Fibroblast of skin of right quadriceps (primary cell): Measurements from ENCODE around the gene KCNAB1.
"Not testable (repeated sequence)": the region's sequence is repeated elsewhere in the genome, so short reads cannot be mapped to it uniquely, and the experiment has no call there.

Experiments used
- DNase-seq: peaks from one replicate; pipeline ENCODE4 v3.0.0-alpha.2; 2013

The KCNAB1 gene

GRCh38 chr3:156226676-156227420 lies 106.5 kb downstream of the KCNAB1 start:
- no peak for DNase-seq

- DNase-seq = no peak
Observed at GRCh38 chr3:156227704-156228103, 107.3 kb downstream of the KCNAB1 start.

DNA sequence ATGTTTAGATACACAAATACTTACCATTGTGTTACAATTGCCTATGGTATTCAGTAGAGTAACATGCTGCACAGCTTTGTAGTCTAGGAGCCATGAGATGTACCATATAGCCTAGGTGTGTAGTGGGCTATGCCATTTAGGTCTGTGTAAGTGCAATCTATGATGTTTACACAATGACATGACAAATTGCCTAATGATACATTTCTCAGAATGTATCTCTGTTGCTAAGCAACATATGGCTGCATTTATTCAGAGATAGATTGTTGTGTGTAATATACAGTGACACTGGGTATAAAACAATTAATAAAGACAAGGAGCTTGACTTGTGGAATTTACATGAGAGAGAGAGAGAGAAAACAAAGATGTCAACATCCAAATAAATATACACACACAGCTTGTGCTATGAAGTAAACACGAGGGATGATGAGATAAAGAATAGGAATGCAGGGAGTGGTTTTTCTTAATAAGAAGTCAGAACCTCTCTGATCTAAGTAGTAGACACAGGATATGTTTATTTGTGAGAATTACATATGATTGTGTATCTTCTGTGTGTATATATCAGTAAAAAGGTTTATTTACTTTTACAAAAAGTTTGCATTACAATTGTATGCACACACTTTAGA lies 110.0 kb downstream of the KCNAB1 start:
- no peak for DNase-seq

- DNase-seq = not testable (repeated sequence)
Observed at GRCh38 chr3:156231221-156231620, 110.8 kb downstream of the KCNAB1 start.

DNA sequence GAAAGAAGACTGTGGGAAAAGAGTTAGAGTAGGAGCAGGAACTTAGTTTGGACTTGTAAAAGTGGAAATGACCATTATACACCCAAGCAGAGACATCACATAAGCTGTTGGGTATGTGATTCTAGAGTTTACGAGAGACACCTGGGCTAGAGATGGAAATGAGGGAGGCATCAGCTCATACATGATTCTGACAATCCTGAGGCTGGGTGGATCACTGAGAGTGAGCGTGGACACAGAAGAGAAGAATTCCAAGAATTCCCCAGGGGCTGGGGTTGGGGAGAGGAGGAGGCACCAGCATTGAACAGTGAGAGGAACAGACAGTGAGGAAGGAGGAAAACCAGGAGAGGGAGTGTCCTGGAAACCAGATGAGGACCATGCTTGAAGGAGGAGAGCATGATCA lies 113.5 kb downstream of the KCNAB1 start:
- peak; percentile 6 for DNase-seq

GRCh38 chr3:156236556-156237260 lies 116.3 kb downstream of the KCNAB1 start:
- no peak for DNase-seq

- DNase-seq = no peak
Observed at GRCh38 chr3:156240642-156241041, 120.3 kb downstream of the KCNAB1 start.

DNA sequence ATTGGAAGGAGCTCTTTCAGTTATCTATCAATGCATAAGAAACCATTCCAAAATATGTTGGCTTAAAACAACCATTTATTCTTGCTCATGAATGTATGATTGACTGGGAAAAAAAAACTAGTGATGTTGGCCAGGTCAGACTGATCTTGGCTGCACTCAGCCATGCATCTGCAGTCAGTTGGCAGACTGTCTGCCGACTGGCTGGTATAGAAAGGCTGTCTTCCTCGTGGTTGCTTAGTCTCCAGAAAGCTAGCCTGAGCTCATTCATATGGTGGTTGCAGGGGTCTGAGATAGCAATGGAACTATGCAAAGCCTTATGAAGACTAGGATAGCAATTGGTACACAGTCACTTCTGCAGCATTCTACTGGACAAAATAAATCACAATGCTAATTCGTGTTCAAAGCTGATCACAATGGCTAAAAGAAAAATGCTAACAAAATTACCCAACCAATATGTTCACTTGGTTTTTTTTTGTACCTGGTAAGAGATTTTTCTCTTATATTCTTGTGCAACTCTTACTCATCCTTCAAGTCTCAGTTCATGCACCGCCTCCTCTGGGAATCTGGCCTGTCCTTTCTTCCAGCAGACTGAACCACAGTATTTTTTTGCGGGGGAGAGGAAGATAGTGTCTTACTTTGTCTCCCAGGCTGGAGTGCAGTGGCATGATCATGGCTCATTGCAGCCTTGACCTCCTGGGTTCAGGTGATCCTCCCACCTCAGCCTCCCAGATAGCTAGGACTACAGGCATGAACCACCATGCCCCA lies 126.8 kb downstream of the KCNAB1 start:
- no peak for DNase-seq

DNA sequence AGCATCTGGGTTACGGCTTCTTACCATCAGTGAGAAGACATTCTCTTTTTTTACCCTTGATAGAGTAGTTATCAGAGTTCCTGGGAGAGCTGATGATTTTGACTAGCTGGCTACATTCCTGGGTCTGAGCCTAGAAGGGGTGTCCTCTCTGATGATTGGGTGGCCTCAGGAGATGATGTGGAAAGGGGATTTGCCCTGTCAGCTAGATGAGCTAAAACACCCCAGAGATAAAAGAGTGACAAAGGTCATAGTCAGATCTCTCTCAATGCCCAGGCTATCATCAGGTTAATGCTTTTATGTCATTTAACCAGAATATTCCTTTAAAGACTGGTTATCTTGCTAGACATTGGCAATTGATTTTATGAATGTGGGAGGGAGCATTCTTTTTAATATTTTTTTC lies 130.2 kb downstream of the KCNAB1 start:
- no peak for DNase-seq

- DNase-seq = no peak
Observed at GRCh38 chr3:156251424-156251823, 131.0 kb downstream of the KCNAB1 start.

- no peak for DNase-seq
Observed at GRCh38 chr3:156252656-156253055, 132.3 kb downstream of the KCNAB1 start.

- DNase-seq = no peak
Observed at GRCh38 chr3:156253150-156253549, 132.8 kb downstream of the KCNAB1 start.

- no peak for DNase-seq
Observed at GRCh38 chr3:156256256-156256655, 135.9 kb downstream of the KCNAB1 start.

- DNase-seq = no peak
Observed at GRCh38 chr3:156256945-156257344, 136.6 kb downstream of the KCNAB1 start.

GRCh38 chr3:156258301-156258700 lies 137.9 kb downstream of the KCNAB1 start:
- no peak for DNase-seq

GRCh38 chr3:156259896-156260295 lies 139.5 kb downstream of the KCNAB1 start:
- DNase-seq = no peak

- no peak for DNase-seq
Observed at GRCh38 chr3:156260331-156260730, 140.0 kb downstream of the KCNAB1 start.

- DNase-seq = no peak
Observed at GRCh38 chr3:156264771-156265170, 144.4 kb downstream of the KCNAB1 start.

DNA sequence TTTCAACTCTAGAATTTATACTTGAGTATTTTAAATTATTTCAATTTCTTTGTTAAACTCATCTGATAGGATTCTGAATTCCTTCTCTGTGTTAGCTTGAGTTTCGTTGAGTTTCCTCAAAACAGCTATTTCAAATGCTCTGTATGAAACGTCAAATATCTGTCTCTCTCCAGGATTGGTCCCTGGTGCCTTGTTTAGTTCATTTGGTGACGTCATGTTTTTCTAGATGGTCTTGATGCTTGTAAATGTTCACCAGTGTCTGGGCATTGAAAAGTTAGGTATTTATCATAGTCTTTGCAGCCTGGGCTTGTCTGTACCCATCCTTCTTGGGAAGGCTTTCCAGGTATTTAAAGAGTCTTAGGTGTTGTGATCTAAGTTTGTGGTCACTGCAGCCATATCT lies 151.1 kb downstream of the KCNAB1 start:
- DNase-seq = no peak

- no peak for DNase-seq
Observed at GRCh38 chr3:156271995-156272719, 151.8 kb downstream of the KCNAB1 start.

- DNase-seq = no peak
Observed at GRCh38 chr3:156273111-156273694, 152.8 kb downstream of the KCNAB1 start.

GRCh38 chr3:156274791-156275190 lies 154.4 kb downstream of the KCNAB1 start:
- DNase-seq = no peak
